Putamen (tissue), 1 donor: ENCODE data around the gene SUMO4.
"Not testable (repeated sequence)": the region's sequence is repeated elsewhere in the genome, so short reads cannot be mapped to it uniquely, and the experiment has no call there.

Experiments used
- DNase-seq: peaks from one replicate; pipeline ENCODE4 v3.0.0-alpha.2; 2016; ENCODE audit warnings: low spot score

Gene SUMO4

GRCh38 chr6:149431905-149432775 is 32.1 kb downstream of the SUMO4 start:
- peak; percentile 83 for DNase-seq

- DNase-seq = no peak
Observed at GRCh38 chr6:149433405-149433804, 33.3 kb downstream of the SUMO4 start.

GRCh38 chr6:149433881-149434280 is 33.8 kb downstream of the SUMO4 start:
- DNase-seq = no peak

GRCh38 chr6:149435919-149436586 is 36.0 kb downstream of the SUMO4 start:
- no peak for DNase-seq

GRCh38 chr6:149436647-149437046 is 36.6 kb downstream of the SUMO4 start:
- DNase-seq = no peak

GRCh38 chr6:149437212-149437611 is 37.1 kb downstream of the SUMO4 start:
- DNase-seq = no peak

GRCh38 chr6:149438855-149439254 is 38.8 kb downstream of the SUMO4 start:
- DNase-seq = no peak

- no peak for DNase-seq
Observed at GRCh38 chr6:149439626-149440025, 39.6 kb downstream of the SUMO4 start.

- no peak for DNase-seq
Observed at GRCh38 chr6:149440735-149441671, 40.9 kb downstream of the SUMO4 start.

GRCh38 chr6:149441740-149442139 is 41.7 kb downstream of the SUMO4 start:
- DNase-seq = no peak

GRCh38 chr6:149443411-149444181 is 43.5 kb downstream of the SUMO4 start:
- no peak for DNase-seq

GRCh38 chr6:149444360-149445094 is 44.5 kb downstream of the SUMO4 start:
- not testable (repeated sequence) for DNase-seq

GRCh38 chr6:149445095-149445466 is 45.0 kb downstream of the SUMO4 start:
- no peak for DNase-seq

- DNase-seq = no peak
Observed at GRCh38 chr6:149445573-149445972, 45.5 kb downstream of the SUMO4 start.

- DNase-seq = no peak
Observed at GRCh38 chr6:149446791-149447376, 46.8 kb downstream of the SUMO4 start.

GRCh38 chr6:149448821-149449453 is 48.9 kb downstream of the SUMO4 start:
- no peak for DNase-seq

- no peak for DNase-seq
Observed at GRCh38 chr6:149449831-149450678, 50.0 kb downstream of the SUMO4 start.
